D721Med (cell line): ENCODE results near the gene TUBGCP4.
A peak's percentile ranks its signal among the peaks of the same experiment; 100 is the strongest.

Experiments used
- DNase-seq: peaks from one replicate; pipeline ENCODE4 v3.0.0; 2011; ENCODE audit warnings: low spot score; ENCODE audit not compliant: insufficient read length
- FAIRE-seq: peaks from 2 replicates; lab custom pipeline; 2011; peaks lifted over from hg19 to GRCh38; lab: Jason Lieb, UNC
- CTCF ChIP-seq: IDR thresholded peaks from 2 replicates; pipeline ENCODE4 v1.5.1; 2012; ENCODE audit warnings: mild to moderate bottlenecking, control low read depth; ENCODE audit not compliant: insufficient read depth; ENCODE audit errors: missing control alignments

Gene TUBGCP4

GRCh38 chr15:43347114-43347513 is 23.8 kb upstream of the TUBGCP4 start:
- DNase-seq (no peak), FAIRE-seq (no peak)
- no peak for TF ChIP-seq CTCF

- DNase-seq (no peak), FAIRE-seq (no peak)
- no peak for TF ChIP-seq CTCF
Observed at GRCh38 chr15:43352693-43353382, 18.1 kb upstream of the TUBGCP4 start.

- no peak for FAIRE-seq
- TF ChIP-seq CTCF, result no peak
- DNase-seq, result no peak
Observed at GRCh38 chr15:43360821-43361220, 10.1 kb upstream of the TUBGCP4 start.

- TF ChIP-seq CTCF, result no peak
- DNase-seq (no peak), FAIRE-seq (no peak)
Observed at GRCh38 chr15:43361313-43361903, 9.5 kb upstream of the TUBGCP4 start.

- TF ChIP-seq CTCF, result no peak
- FAIRE-seq (no peak), DNase-seq (peak; percentile 36)
Observed at GRCh38 chr15:43370310-43370974, 459 bp upstream of the TUBGCP4 start.

- TF ChIP-seq CTCF, result peak; percentile 81
- no peak for DNase-seq
- peak; percentile 55 for FAIRE-seq
Observed at GRCh38 chr15:43376017-43376705, 5.3 kb downstream of the TUBGCP4 start.
